Stimulated activated CD8-positive, alpha-beta memory T cell treated with anti-CD3 and anti-CD28 coated beads, Interleukin-7, amount 100 ng/mL, for 4 hours (primary cell): ENCODE data around the gene PRRG3.
A peak's percentile ranks its signal among the peaks of the same experiment; 100 is the strongest.
"Not testable (repeated sequence)": the region's sequence is repeated elsewhere in the genome, so short reads cannot be mapped to it uniquely, and the experiment has no call there.

Experiments
- DNase-seq, 2 donors: peaks; one replicate each; pipeline ENCODE4 v3.0.0-alpha.2; 2020; ENCODE audit warnings: low read depth in 2 of 2

Gene PRRG3

DNA sequence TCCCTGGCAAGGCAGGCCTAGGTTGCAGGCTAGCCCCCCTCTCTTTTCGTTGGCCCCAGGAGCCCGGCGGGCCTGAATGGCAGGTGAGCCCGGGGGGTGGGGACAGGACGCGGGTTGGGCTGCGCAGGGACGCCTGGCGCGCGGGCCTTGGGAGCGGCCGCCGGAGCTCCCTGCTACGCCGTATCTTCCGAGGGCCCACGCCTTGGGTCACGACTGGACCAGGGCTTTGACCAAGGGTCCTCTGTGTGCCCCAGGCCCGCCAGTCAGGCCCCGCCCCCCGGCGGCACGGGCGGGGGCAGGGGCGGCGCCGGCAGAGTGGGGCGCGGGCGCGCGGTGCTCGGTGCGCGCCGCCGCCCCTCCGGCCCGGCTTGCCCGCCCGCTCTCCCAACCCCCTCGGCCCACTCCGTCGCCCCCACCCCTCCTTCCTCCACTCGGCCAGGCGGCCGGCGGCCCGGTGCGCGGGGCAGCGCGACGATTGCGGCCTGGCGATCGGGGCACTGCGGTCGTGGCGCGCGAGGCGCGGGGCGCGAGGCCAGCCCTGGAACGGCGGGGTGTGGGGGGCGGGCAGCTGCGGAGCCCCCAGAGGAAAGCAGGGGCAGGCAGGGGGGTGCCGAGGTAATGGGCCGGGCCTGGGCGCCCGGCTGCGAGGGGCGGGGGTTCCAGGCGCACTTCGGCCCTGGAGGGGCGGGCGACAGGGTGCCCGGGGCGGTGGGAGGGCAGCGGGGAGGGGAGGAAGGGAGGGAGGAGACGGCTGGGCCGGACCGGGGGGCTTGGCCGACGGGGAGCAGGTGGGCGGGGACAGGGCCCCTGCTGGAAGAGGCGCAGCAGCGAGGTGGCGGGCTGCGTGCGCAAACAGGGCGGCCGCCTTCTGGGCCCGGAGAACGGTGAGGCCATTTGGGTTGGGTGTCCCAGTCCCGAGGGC, at the start of gene PRRG3:
Gene PRRG3 (plus strand): TSS at position 798 of the 922 bp plus-strand sequence. CDS start 3,357 bp downstream, outside the sequence.
- DNase-seq, result no peak

DNA sequence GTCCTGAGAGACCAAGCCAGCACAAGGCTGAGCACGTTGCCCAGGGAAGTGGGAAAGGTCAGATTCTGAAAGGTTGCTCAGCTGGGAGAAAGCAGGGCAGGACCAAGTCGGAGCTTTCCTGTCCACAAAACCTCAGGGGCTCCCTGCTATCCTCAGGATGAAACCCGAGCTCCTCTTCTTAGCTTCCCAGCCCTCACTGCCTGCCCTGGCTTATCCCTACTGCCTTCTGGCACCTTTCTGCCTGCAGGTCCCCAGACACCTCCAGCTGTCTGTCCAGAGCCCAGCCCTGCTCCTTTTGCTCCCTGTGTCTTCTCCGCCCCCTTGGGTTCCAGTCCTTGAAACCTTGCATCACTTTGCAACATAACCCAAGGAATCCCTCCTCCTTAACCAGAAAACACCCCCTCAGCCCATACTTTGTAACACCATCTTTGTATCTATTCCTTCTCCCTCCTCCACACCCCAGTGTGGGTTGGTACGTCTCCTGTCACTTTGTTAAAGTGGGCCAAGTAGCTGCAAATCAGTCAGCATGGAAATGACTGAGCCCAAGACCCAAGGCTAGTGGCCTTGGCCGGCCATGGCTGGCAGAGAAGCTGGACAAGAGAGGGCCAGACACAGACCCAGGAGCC, 20.0 kb upstream of the PRRG3 start:
- DNase-seq, result no peak

DNA sequence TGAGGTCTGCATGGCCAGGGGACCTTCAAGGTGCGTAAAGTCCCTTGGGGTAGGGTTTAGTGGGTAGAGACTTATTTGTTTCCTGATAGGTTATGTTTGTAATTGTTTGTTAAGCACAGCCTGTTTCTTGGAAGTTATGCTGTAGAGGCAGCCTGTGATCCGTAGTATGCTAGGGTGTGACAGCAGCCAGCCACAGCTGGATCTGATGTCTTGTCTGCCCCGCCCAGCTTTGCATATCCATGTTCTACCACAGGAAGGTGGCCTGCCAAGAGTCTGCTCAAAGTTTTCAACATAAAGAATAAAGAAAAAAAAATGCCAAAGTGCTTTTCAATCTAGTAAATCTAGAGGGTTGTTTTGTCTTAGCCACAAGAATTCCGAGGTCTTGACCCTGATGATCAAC, 19.1 kb upstream of the PRRG3 start:
- DNase-seq, result no peak

DNA sequence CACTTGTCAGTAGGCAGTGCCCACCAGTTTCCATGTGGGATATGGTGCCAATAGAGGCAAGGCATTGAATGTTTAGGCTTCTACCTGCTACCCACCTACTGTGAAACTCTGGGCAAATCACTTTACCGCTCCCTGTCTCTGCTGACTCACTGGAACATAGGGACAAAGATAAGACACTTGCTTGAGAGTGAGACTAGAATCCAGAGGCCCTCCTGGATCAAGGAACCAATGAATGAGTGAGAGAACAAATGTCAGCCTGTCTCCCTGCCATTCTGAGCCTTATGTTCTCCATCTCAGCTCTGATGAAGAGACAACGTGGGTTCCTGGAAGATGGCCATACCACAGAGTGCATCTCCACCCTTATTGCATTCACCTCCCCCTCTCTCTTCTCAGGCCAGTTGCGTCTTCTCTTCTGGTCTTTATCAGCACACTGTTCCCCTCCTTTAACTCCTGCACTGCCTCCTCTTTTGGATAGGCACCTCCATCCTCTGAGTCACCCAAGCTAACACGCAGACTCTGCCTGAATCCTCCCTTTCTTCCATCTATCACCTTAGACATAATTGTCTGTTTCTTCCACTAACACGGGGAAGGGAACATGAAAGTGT, 15.4 kb upstream of the PRRG3 start:
- no peak for DNase-seq

DNA sequence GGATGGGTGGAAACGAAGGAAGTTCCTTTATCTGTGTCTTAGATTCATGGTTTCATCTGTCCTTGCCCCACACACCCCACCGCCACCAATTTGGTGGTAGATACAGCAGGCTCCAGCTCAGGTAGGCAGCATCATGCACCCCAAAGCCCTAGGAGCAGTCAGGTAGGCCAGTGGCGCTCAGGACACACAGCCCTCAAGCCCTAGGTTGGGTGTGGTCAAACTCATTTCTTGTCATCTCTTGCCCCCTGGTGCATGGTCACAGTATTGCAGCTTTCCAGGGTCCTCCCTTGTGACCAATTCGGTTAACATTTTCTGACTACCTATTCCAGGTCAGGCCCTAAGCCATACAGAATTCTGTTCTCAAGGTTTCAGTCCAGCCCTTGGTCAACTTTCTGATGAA, 14.5 kb upstream of the PRRG3 start:
- DNase-seq, result peak; percentile 5 to 16

DNA sequence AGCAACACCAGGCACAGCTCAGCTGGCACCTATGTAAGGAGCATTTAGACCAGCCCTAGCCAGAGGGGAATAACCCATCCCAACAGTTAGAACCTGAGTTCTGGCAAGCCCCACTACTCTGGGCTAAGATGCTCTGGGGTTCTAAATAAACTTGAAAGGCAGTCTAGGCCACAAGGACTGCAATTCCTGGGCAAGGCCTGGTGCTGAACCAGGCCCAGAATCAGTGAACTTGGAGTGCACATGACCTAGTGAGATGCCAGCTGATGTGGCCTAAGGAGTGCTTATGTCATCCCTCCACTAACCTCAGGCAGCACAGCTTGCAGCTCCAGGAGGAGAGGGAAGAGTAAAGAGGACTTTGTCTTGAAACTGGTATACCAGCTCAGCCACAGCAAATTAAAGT, 7.6 kb upstream of the PRRG3 start:
- no peak for DNase-seq

DNA sequence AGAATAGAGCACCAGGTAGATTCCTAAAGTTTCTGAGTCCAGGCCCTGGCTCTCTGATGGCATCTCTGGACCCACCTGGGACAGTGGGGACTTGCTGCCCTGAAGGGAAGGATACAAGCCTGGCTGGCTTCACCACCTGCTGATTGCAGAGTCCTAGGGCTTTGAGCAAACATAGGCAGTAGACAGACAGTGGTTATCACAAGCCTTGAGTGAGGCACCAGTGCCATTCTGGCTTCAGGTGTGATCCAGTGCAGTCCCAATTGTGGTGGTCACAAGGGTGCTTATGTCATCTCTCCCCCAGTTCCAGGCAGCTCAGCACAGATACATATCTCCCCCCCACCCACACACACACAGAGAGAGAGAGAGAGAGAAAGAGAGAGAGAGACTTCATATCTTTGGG, 6.6 kb upstream of the PRRG3 start:
- DNase-seq, result no peak

DNA sequence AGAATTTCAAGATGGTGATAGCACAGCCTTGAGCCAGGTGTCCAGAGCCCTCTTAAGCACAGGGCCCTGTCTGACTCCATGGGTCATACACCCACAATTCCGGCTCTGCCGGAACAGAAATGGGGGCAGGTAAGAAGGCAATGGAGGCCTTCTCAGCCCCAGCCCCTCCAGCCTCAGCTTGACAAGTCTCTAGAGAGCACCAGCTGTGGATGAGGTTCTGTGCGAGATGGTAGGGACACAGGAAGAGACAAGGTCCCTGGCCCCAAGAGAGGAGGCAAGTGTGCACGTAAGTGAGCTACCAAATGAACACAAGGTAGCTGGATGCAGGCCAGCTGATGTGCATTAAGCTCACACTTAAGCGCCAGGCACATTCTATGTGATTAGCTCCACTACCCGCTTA, 2.4 kb upstream of the PRRG3 start:
- no peak for DNase-seq

DNA sequence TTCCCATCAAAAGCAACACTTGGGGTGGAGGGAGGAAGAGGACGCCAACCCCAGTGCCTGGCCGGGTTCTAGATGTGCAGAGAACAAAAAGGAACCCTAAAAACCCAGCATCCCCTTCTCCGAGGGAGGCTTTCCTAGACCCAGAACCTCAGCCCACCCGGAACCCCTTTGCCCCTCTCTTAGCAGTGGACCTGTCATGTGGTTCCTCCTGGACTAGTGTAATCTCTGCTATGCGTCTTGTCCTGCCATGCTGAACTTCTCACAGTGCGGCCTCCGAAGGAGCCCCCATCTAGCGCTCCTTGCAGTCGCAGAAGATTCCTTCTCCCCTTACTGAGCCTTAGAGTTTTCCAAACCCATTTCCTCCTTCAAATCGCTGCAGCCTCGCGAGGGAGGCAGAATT, 1.1 kb upstream of the PRRG3 start:
- no peak for DNase-seq

DNA sequence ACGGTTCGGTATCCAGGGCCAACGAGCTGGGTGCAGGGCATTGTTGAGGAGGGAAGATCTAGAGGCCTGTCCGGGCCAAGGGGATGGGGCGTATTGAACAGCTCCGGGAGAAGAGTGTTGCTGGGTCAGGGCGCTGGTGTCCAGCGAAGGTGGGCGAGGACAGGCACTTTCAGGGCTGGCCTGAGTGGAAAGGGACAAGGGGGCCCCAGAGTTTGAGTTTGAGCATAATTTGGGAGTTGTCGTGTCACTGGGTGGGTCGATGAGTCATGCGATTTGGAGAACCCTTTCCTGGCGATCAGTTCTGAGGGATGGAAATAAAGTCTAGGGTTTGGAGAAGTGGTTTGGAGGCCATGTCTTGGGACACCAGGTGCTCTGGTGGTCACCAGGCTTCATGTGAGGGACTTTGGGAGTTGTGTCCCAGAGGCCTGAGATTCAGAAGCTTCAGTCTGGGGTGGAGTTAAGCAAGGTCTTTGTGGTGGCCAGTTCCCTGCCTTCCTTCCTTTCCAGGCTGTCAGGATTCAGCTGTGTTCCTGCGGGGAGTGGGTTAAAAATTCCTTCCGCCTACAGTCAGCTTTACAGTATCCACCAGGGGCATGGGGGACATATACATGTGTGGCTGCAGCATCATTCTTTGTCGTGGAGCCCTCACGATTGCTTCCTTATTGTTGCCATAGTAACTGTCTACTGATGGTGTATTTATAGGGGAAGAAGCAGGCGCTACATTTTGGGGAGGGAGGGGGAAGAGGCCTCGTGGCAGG, 504 bp downstream of the PRRG3 start:
- no peak for DNase-seq

DNA sequence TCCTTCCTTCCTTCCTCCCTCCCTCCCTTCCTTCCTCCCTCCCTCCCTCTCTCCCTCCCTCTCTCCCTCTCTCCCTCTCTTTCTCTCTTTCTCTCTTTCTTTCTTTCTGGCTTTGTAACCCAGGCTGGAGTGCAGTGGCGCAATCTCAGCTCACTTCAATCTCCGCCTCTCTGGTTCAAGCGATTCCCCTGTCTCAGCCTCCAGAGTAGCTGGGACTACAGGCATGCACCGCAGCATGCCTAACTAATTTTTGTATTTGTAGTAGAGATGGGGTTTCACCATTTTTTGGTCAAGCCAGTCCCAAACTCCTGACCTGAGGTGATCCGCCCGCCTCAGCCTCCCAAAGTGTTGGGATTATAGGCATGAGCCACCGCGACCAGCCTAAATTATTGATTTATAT, 1.8 kb downstream of the PRRG3 start:
- DNase-seq, result not testable (repeated sequence)

DNA sequence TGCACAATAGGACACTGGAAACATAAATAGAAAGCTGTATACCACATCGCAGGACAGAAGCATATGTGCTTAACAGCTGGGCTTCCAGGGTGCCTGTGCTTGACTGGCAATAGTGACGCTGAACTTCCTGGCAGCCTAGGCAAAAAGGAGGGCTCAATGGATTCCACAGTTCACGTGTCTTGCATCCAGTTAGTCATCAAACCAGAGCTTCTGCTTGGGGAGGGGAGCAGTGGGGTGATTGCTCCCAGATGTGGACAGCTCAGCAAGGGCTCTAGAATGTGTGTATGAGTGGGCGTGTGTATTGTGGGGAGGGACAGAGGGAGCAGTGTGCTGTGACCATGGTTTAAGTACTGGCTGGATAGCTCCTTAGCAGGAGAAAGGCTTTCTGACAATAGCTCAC, 2.3 kb downstream of the PRRG3 start:
- no peak for DNase-seq

DNA sequence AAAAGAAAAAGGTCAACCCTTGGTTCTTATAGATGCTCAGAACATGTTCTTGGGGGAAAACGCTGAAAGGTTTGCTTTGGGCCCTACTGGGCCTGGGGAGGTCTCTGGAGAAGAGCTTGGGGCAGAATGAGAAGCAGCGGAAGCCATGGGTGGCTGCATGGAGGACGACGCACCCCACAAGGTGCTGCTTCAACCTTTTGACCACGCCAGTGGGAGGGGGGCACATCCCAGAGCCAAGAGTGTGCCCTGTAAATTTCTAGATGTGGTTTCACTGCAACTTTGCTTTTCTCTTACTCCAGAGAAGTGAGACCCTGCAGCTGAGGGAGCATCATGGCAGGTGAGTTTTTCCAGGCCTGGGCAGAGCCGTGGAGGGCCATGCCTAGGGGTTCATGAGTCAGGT, 3.2 kb downstream of the PRRG3 start:
- DNase-seq, result no peak

DNA sequence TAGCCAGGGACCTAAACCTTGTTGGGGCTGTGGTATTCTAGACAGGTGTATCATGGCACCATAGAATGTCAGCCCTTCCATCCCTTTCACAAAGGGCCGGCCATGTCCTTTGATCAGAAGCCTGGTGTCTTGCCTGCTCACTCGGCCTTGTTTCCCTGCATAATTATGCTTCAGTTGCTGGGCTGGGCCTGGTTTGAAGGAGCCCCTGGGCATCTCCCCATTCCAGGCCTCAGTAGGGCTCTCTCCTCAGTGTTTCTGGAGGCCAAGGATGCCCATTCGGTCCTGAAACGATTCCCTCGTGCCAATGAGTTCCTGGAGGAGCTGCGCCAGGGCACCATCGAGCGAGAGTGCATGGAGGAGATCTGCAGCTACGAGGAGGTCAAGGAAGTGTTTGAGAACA, 4.5 kb downstream of the PRRG3 start:
- DNase-seq, result no peak

DNA sequence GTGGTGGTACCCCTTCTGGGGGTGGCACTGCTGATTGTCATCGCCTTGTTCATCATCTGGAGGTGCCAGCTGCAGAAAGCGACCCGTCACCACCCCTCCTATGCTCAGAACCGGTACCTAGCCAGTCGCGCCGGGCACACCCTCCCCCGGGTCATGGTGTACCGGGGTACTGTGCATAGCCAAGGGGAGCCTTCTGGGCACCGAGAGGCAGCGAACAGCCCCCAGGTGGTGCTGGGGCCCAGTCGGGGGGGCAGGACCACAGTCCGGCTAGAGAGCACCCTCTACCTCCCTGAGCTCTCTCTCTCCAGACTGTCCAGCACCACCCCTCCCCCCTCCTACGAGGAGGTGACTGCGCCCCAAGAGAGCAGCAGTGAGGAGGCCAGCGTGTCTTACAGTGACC, 5.3 kb downstream of the PRRG3 start:
- DNase-seq, result no peak

DNA sequence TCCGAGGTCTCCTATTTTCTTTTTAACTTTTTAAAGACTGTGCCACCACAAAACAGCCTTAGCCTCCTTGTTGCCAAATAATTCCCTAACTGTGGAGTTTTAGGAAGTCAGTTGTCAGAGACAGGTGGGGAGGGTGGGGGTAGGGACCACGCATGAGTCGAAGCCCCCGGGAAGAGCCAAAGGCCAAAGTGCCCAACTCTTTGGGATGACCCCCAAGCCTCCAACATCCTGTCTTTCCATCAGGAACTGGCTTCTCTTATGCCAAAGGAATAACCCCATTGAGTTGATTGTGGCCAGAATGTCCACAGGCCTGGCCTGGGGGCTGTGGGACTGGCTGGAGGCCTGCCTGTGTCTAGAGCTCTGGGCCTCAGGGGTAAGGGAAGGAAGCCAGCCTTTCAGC, 5.8 kb downstream of the PRRG3 start:
- DNase-seq, result no peak

DNA sequence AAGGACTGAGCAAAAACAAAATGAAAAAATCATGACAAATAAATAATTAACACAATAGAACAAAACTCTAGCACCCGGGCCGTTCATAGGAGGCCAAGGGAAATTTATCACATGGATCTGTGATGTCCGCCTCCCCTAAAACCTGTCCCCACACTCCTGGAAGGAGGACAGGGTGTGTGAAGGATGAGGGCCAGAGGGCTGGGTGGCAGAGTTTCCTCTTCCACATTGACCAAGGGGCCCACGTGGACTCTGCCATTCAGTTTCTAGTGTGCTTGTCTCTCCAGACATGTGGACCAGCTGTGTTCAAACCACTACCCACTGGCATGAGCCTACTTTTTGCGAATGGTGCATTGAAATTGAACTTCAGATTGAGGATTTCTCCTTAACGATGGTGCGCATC, 6.3 kb downstream of the PRRG3 start:
- DNase-seq, result no peak

DNA sequence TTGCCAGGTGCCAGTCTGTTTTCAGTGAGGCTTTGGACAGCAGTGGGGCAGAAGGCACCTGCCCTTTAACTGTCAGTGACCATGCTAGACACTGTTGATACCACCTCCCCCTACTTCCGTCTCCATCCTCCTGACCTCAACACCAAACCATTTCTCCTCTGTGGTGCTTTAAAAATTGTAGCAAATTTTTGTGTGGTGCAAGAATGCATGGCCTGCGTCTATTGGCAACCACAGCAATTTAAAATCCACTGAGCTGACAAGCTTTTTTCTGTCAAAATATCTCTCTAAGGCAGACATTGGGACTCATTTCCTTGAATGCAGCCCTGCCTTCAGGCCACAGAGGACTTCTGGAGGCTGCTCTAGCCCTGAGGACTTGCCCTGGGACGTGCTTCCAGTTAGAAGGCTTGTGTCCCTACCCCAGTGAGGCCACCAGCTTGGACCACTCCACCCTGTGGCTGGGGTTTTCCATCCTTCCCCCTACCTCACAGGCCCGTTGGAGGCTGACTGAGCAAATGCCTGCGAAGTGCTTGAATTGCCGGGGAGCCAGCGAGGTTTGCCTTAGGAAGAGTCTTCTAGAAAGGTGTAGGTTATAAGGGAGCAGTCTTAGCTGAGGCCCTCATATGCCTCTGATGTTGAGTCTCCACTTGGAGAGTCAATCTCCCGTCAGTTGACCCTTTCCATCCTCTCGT, 6.9 kb downstream of the PRRG3 start:
- no peak for DNase-seq

DNA sequence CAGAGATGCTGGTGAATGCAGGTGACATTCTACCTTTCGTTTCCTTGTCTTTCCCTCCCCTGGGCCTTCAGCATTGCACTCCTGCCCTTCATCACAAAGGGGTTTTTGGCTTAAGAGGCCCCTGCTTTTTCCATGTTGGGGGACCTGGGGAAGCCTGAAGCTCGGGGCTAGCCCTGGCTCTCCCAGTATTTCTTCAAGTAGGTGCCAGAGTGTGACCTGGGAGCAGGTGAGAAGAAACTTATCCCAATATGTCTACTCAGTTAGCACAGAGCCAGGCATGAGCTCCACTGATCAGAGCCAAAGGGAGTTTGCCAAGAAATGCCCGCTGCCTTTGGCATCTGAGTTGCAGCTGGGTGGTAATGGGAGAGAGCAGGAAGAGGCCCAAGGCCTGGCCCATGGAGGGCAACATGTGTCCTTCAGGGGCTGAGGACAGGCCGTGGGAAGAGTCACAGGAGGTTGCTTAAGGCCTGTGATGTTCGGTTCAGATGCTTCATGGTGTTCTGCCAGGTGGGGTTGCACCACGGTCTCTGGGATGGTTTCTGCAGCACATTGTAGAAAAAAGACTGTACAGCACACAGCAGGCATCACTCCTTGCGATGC, 7.6 kb downstream of the PRRG3 start:
- no peak for DNase-seq

DNA sequence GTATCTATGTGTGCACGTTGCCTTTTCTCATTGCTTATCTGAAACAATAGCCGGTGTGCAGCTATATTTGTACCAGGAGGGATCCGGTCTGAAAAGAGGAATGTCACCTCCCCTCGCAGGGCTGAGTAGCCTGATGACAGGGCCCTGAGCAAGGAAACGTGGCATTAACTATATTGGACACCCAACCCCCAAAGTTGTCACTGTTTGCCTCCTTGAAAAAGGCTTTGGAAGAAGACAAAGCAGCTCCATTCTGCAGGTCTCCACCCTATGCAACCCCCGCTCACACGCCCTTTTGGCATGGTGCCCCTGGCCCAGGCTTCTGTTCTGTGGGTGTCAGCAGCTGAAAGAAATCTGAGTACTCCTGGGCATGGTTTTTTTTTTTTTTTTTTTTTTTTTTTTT, 8.2 kb downstream of the PRRG3 start:
- no peak for DNase-seq

DNA sequence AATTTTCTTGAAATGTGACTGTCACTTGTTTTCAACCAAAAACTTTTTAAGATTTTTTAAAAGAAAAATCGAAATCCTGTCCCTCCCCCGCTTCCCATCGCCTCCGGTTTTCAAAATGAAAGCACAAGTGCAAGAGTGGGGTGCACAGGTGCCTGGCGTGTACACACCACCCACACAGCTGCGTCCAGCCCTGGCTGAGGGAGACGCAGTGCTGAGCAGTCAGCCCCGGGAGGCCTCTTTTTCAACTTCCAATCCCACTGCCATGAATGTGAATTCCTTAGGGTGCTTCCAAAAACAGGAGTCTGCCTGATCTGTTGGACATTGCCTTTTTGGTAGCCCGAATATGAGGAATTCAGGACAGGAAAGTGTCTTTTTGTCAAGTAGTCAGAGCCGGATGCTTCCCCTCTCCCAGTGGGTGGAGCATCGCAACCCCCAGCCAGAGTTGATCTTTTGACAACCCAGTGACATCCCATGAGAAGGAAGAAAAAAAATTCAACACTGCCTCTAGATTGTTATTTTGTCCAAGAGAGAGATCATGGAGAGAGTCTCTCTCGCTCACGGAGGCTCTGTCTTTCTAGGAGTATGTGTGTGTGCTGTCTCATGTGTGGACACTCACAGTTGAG, 8.9 kb downstream of the PRRG3 start:
- no peak for DNase-seq
